Glutamatergic neuron (in vitro differentiated cells): ENCODE data around the gene GSTO2. TPM values are rescaled to one million over a fixed set of nuclear protein-coding genes. Genes with fewer than 3 reads are reported as not detected.

ENCODE experiments used
- DNase-seq: peaks from one replicate; pipeline ENCODE4 v3.0.0; 2022
- H3K27ac Mint-ChIP-seq: one replicate; pipeline ENCODE4 v1.8.0; 2020; ENCODE audit warnings: mild to moderate bottlenecking, mixed read lengths, inconsistent platforms; ENCODE audit not compliant: unreplicated experiment
- H3K27me3 Mint-ChIP-seq: one replicate; pipeline ENCODE4 v1.8.0; 2020; ENCODE audit warnings: mild to moderate bottlenecking, moderate library complexity, mixed read lengths, inconsistent platforms; ENCODE audit not compliant: unreplicated experiment
- H3K36me3 Mint-ChIP-seq: one replicate; pipeline ENCODE4 v1.8.0; 2020; ENCODE audit warnings: mild to moderate bottlenecking, mixed read lengths, inconsistent platforms; ENCODE audit not compliant: unreplicated experiment
- H3K4me1 Mint-ChIP-seq: one replicate; pipeline ENCODE4 v1.8.0; 2020; ENCODE audit warnings: mild to moderate bottlenecking, low read depth, mixed read lengths, inconsistent platforms; ENCODE audit not compliant: unreplicated experiment
- H3K4me3 Mint-ChIP-seq: one replicate; pipeline ENCODE4 v1.8.0; 2020; ENCODE audit warnings: mild to moderate bottlenecking, mixed read lengths, inconsistent platforms; ENCODE audit not compliant: unreplicated experiment
- H3K9me3 Mint-ChIP-seq: one replicate; pipeline ENCODE4 v1.8.0; 2020; ENCODE audit warnings: mild to moderate bottlenecking, moderate library complexity, mixed read lengths, inconsistent platforms; ENCODE audit not compliant: unreplicated experiment
- total RNA-seq: library from RNA; stranded (reverse); fragmentation: NEBNext Ultra II Directional; extraction: Animal tissue kit (Norgen Biotek cat#: 25700); gene quantifications from one replicate; pipeline ENCODE4 v1.2.1, GENCODE V29; 2021; ENCODE audit not compliant: unreplicated experiment
- TF ChIP-seq, protein P1 (sequence below): fragments of 200-600 bp; sonication (generic); IDR thresholded peaks from one replicate; pipeline ENCODE4 v1.5.0; 2021; ENCODE audit not compliant: partially characterized antibody, unreplicated experiment

Gene GSTO2
- total RNA-seq, 1 donor from 2014 or later, result 2.0 TPM

DNA sequence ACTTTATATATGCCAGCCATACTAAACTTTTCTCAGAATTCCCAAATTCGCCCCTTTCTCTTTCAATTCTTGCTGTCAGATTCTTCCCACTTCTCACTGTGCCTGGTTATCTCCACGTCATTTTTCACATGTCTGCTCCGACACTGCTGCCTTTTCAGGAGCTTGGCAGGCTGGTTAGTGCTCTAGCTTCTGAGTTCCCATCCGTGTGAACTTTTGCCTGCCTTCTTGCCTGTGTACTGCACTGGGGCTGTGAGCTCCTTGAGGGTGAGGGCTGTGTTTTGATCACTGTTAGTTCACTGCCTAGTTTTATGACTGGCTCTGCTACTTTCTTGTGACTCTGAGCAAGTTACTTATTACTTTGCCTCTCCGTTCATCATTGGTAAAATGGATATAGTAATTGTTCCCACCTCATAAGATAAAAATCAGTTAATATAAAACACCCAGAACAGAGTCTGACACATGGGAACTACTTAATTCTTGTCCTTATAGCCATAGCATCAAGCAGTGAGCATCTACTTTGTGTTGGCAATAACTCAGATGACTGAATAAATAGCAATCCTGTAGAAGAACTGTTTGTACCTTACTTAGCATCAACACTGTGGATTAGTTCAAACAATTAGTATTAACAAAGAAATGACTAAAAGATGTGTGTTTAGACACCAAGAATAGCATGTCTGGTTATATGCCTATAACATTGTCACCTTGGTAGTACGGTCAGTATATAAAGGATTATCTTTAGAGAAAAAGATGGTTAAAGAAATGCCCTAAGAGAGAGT, 8.8 kb upstream of the GSTO2 start:
- Mint-ChIP-seq H3K27ac (no peak overlapping the region), H3K4me3 (no peak overlapping the region), H3K27me3 (no peaks in the 10 kb centered on the region)

DNA sequence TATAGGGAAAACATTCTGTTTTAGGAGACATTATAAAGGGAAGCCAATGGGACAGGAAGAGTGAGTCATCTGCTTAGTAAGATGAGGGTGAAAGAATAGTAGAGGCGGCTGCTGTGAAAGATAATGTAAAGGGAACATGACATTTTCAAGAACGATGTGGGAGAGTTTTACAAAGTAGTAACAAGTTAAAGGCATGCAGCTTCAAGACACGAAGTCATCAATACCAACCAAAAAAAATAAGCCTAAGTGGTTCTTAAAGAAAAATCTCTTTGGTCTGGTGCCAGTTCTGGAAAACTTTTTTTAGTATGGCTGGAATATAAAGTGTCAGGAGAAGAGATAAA, 8.2 kb upstream of the GSTO2 start:
- Mint-ChIP-seq H3K4me1 (no peaks in the 10 kb centered on the region), H3K9me3 (no peaks in the 10 kb centered on the region), H3K27ac (no peak overlapping the region), H3K27me3 (no peaks in the 10 kb centered on the region), H3K4me3 (no peak overlapping the region), H3K36me3 (no peaks in the 10 kb centered on the region)
- no peak for DNase-seq
- TF ChIP-seq, protein P1, sequence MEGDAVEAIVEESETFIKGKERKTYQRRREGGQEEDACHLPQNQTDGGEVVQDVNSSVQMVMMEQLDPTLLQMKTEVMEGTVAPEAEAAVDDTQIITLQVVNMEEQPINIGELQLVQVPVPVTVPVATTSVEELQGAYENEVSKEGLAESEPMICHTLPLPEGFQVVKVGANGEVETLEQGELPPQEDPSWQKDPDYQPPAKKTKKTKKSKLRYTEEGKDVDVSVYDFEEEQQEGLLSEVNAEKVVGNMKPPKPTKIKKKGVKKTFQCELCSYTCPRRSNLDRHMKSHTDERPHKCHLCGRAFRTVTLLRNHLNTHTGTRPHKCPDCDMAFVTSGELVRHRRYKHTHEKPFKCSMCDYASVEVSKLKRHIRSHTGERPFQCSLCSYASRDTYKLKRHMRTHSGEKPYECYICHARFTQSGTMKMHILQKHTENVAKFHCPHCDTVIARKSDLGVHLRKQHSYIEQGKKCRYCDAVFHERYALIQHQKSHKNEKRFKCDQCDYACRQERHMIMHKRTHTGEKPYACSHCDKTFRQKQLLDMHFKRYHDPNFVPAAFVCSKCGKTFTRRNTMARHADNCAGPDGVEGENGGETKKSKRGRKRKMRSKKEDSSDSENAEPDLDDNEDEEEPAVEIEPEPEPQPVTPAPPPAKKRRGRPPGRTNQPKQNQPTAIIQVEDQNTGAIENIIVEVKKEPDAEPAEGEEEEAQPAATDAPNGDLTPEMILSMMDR, result no peak

More for the DNA sequence above, 8.8 kb upstream of the GSTO2 start:
- Mint-ChIP-seq H3K9me3 (peaks cover 3% of the 10 kb centered on the region), H3K36me3 (no peaks in the 10 kb centered on the region), H3K4me1 (no peaks in the 10 kb centered on the region)
- TF ChIP-seq, protein P1, result no peak
- no peak for DNase-seq

DNA sequence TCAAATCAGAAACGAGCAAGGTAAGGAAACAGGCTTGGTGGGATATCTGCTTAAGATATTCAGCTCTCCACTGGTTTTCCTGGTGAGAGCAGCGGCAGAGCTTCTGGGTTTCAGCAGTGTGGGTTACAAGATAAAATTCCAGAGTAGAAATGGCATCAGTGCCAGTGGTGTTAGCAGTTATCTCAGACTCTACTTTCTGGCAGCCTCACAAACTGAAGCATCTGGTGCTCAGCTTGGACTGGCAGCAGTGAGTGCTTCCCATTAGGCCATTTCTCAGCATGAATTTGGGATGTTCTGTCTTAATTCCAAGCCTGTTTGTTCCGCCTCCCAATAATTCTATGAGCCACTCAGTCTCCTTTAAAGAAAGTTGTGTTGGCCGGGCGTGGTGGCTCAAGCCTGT, 6.9 kb upstream of the GSTO2 start:
- H3K27ac Mint-ChIP-seq, result no peak overlapping the region
- no peaks in the 10 kb centered on the region for H3K27me3 Mint-ChIP-seq
- no peaks in the 10 kb centered on the region for H3K4me1 Mint-ChIP-seq
- no peak overlapping the region for H3K4me3 Mint-ChIP-seq
- H3K36me3 Mint-ChIP-seq, result no peaks in the 10 kb centered on the region
- TF ChIP-seq, protein P1, result no peak
- no peaks in the 10 kb centered on the region for H3K9me3 Mint-ChIP-seq
- no peak for DNase-seq

DNA sequence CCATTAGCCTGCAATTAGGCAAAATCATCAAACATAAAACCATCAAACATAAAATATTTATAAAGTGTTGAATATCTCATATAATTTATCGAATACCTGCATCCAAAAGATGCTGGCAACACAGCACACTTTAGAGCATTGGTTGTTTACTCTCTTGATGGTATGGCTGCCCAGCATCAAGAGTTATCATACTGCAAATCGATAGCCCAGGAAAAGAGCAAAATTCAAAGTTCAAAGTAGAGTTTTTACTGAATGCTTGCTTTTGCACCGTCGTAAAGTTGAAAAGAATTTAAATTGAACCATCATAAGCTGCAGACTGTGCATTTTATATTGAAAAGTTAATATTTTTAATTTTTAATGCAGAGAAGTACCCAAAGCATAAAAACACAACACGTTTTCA, 4.2 kb upstream of the GSTO2 start:
- Mint-ChIP-seq H3K36me3 (no peaks in the 10 kb centered on the region), H3K9me3 (no peaks in the 10 kb centered on the region), H3K4me1 (peaks cover 4% of the 10 kb centered on the region), H3K27ac (no peak overlapping the region), H3K27me3 (peaks cover 2% of the 10 kb centered on the region), H3K4me3 (no peak overlapping the region)
- TF ChIP-seq, protein P1, result no peak
- no peak for DNase-seq

DNA sequence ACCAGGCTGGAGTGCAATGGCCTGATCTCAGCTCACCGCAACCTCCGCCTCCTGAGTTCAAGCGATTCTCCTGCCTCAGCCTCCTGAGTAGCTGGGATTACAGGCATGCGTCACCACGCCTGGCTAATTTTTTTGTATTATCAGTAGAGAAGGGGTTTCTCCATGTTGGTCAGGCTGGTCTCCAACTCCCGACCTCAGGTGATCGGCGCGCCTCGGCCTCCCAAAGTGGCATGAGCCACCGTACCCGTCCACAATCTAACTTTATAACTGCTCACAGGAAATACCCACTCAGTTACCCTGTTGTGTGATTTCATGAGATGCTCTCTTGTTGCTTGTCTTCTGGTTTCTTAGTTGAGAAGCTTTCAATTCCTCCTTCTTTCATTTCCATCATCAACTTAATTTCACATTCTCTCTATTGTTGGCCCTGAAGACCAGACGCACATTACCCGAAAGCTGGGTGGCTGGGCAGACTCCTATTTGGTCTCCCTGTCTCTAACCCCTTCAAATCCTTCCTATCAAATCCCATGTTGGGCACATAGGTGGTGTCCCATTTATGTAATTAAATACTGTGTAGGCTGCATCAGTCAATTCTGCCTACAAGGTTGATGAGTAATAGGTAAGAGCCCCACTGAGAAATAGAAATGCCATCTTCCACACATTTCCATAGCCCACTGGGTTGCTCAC, 1.1 kb upstream of the GSTO2 start:
- DNase-seq, result no peak
- Mint-ChIP-seq H3K4me1 (peaks cover 4% of the 10 kb centered on the region), H3K4me3 (peak overlapping the region; percentile 88), H3K9me3 (no peaks in the 10 kb centered on the region), H3K36me3 (no peaks in the 10 kb centered on the region), H3K27me3 (peaks cover 2% of the 10 kb centered on the region), H3K27ac (peak overlapping the region; percentile 68)
- TF ChIP-seq, protein P1, result no peak
